GM12878 (cell line): ENCODE data around the gene UBASH3A. TPM values are rescaled to one million over a fixed set of nuclear protein-coding genes. Genes with fewer than 3 reads are reported as not detected.

Experiments used
- ATAC-seq: fragments of 200-7000 bp; cut with Tn5 transposase; 3 replicates; pipeline ENCODE4 v1.9.1; 2020; ENCODE audit warnings: mild to moderate bottlenecking, moderate library complexity
- BruUV-seq: library from RNA; stranded (reverse); fragments of 400-500 nt; replicated peaks from 2 replicates; lab custom pipeline; 2021; lab: Mats Ljungman, UMichigan
- CTCF ChIA-PET: fragments of 300-600 bp; sonication (Branson Sonifier 250); formaldehyde crosslinking; extraction: SDS; loops from one replicate; lab custom pipeline; 2021; ENCODE audit warnings: inconsistent platforms; lab: Yijun Ruan, JAX
- POLR2A ChIA-PET: fragments of 350-600 bp; formaldehyde crosslinking; extraction: SDS; loops from one replicate; lab custom pipeline; 2021; ENCODE audit warnings: inconsistent platforms; lab: Charles Lee
- RAD21 ChIA-PET: fragments of 300-600 bp; sonication (Branson Sonifier 250); formaldehyde crosslinking; loops from one replicate; lab custom pipeline; 2023; ENCODE audit warnings: antibody characterized with exemption; ENCODE audit not compliant: unreplicated experiment; lab: Charles Lee
- SMC1A ChIA-PET: fragments of 300-600 bp; sonication (Branson Sonifier 250); formaldehyde crosslinking; loops from one replicate; lab custom pipeline; 2023; ENCODE audit not compliant: unreplicated experiment, uncharacterized antibody; lab: Charles Lee
- DNase-seq: peaks from one replicate; pipeline ENCODE4 v3.0.0-alpha.2; 2011; ENCODE audit warnings: low read depth, low spot score
- FAIRE-seq: peaks from 3 replicates; lab custom pipeline; 2011; peaks lifted over from hg19 to GRCh38; lab: Jason Lieb, UNC
- H2AFZ ChIP-seq: 2 replicates; pipeline ENCODE4 v1.6.0; 2011; ENCODE audit warnings: low read depth, low read length, control low read depth; ENCODE audit not compliant: control insufficient read depth
- H3K27ac ChIP-seq: 2 replicates; pipeline ENCODE4 v1.5.1; 2011; ENCODE audit warnings: control low read depth; ENCODE audit not compliant: control insufficient read depth, insufficient read depth
- H3K27me3 ChIP-seq, 2 experiments: replicated peaks in 1 of 2; 2 replicates each; pipeline versions ENCODE4 v1.6.0 to v1.6.1; 2011; ENCODE audit warnings: low read length in 1 of 2; ENCODE audit not compliant: control insufficient read depth in 2 of 2, insufficient read depth in 2 of 2
- H3K36me3 ChIP-seq, 2 experiments: 2 replicates each; pipeline ENCODE4 v1.5.1; 2011; ENCODE audit warnings: low read length in 1 of 2; ENCODE audit not compliant: control insufficient read depth in 2 of 2, insufficient read depth in 2 of 2
- H3K4me1 ChIP-seq: 2 replicates; pipeline ENCODE4 v1.6.1; 2011; ENCODE audit warnings: mild to moderate bottlenecking, low read length, moderate library complexity, mixed read lengths; ENCODE audit not compliant: control insufficient read depth, insufficient read depth
- H3K4me2 ChIP-seq: 2 replicates; pipeline ENCODE4 v1.6.0; 2011; ENCODE audit warnings: control low read depth; ENCODE audit not compliant: control insufficient read depth, insufficient read depth
- H3K4me3 ChIP-seq: fragments of 200-600 bp; sonication (generic); 2 replicates; pipeline ENCODE4 v1.5.1; 2016
- H3K79me2 ChIP-seq: 2 replicates; pipeline ENCODE4 v1.6.0; 2011; ENCODE audit warnings: low read length; ENCODE audit not compliant: control insufficient read depth, insufficient read depth
- H3K9ac ChIP-seq: 2 replicates; pipeline ENCODE4 v1.8.0; 2011; ENCODE audit warnings: low read length, control low read depth, mixed read lengths; ENCODE audit not compliant: control insufficient read depth, insufficient read depth
- H3K9me3 ChIP-seq: replicated peaks from 3 replicates; pipeline ENCODE4 v1.5.1; 2011; ENCODE audit warnings: mild to moderate bottlenecking, low read length; ENCODE audit not compliant: control insufficient read depth, insufficient read depth
- H4K20me1 ChIP-seq: 2 replicates; pipeline ENCODE4 v1.6.0; 2011; ENCODE audit not compliant: control insufficient read depth, insufficient read depth
- BCL3 ChIP-seq: IDR thresholded peaks from 2 replicates; pipeline ENCODE4 v1.6.1; 2011; ENCODE audit warnings: borderline replicate concordance, low read depth, mild to moderate bottlenecking, moderate library complexity, low read length; ENCODE audit not compliant: insufficient read depth, poor library complexity, severe bottlenecking
- CUX1 ChIP-seq: IDR thresholded peaks from 2 replicates; pipeline ENCODE4 v1.6.1; 2012; ENCODE audit warnings: improper control_type of control experiment, low read depth, low read length; ENCODE audit not compliant: insufficient replicate concordance
- E2F8 ChIP-seq: fragments of 450-650 bp; IDR thresholded peaks from 2 replicates; pipeline ENCODE4 v1.6.1; 2018; ENCODE audit warnings: mild to moderate bottlenecking, low read depth, moderate library complexity; ENCODE audit not compliant: partially characterized antibody
- KAT2A ChIP-seq: conservative IDR thresholded peaks from 2 replicates; pipeline ENCODE4 v1.6.1; 2011; ENCODE audit warnings: low read depth, low read length; ENCODE audit not compliant: control insufficient read depth
- NFXL1 ChIP-seq: fragments of 450-650 bp; IDR thresholded peaks from 2 replicates; pipeline ENCODE4 v1.6.1; 2017; ENCODE audit warnings: antibody characterized with exemption, mild to moderate bottlenecking, borderline replicate concordance
- SMC3 ChIP-seq: IDR thresholded peaks from 2 replicates; pipeline ENCODE4 v1.6.1; 2011; ENCODE audit warnings: low read length, improper control_type of control experiment, borderline replicate concordance
- ZNF592 ChIP-seq: fragments of 450-650 bp; IDR thresholded peaks from 2 replicates; pipeline ENCODE4 v1.6.1; 2017; ENCODE audit warnings: mild to moderate bottlenecking, moderate library complexity
- WGBS: methylation state at CpG from one replicate; pipeline ENCODE4 v1.1.6; 2016; ENCODE audit warnings: low lambda C conversion rate; ENCODE audit not compliant: insufficient replicate concordance, insufficient coverage; ENCODE audit errors: missing lambda C conversion rate; 5-methylcytosine and 5-hydroxymethylcytosine counted together
- in situ Hi-C: fragments of 300-500 bp; cut with MboI; formaldehyde crosslinking; loops from 9 replicates; pipeline ENCODE4 v1.14.3; 2018; ENCODE audit warnings: mixed read lengths
- intact Hi-C: fragments of 100-400 bp; cut with micrococcal nuclease; formaldehyde crosslinking; loops from one replicate; pipeline ENCODE4 v1.14.2; 2022; ENCODE audit not compliant: unreplicated experiment
- polyA plus RNA-seq, 11 experiments: library from polyadenylated mRNA; depleted of rRNA in 4 of 11; unstranded in 6 of 11; stranded (reverse) in 5 of 11; fragments of >200 nt; fragmentation: Nextera tagmentation in 4 of 11; fragmentation: Illumina TruSeq in 1 of 11; extraction: Ambion mirVana in 4 of 11; extraction: Trizol in 1 of 11; gene quantifications; 1 replicate in 1 of 11; 2 replicates in 10 of 11; pipeline versions ENCODE4 v1.2.1 to v1.2.3, GENCODE V29; 2011 to 2016; ENCODE audit warnings: inconsistent platforms in 2 of 11, missing spikeins in 2 of 11, low read depth in 1 of 11
- total RNA-seq, 4 experiments: library from RNA; depleted of rRNA in 3 of 4; stranded (reverse); fragments of >200 nt in 3 of 4; fragmentation: Illumina TruSeq in 1 of 4; extraction: Trizol in 1 of 4; gene quantifications; 2 replicates each; pipeline versions ENCODE4 v1.2.1 to v1.2.3, GENCODE V29; 2013 to 2021

The UBASH3A gene
- total and polyA plus RNA-seq, 10 of the 15 experiments (the other 5 are each of a cell fraction or from before 2014, with no cell fraction given) = 0.04 to 0.39 (median 0.23) TPM; not detected in 1

- Histone ChIP-seq H3K4me1 (no peaks in the 10 kb centered on the region), H4K20me1 (no peaks in the 10 kb centered on the region), H3K27me3 (no peaks in the 10 kb centered on the region), H3K4me3 (no peak overlapping the region), H3K27ac (no peak overlapping the region), H3K4me2 (no peak overlapping the region), H3K9me3 (peaks cover 6% of the 10 kb centered on the region; the same call in 2 of the 3 replicates), H3K79me2 (no peaks in the 10 kb centered on the region), H3K36me3 (no peaks in the 10 kb centered on the region), H2AFZ (no peak overlapping the region), H3K9ac (no peak overlapping the region)
- SMC1A ChIA-PET = interaction anchor here (0.7 to 1.6 kb wide), 7 partner anchors 10 to 160 kb away, joined by 3 to 6 read pairs (median 4); no protein-coding TSS in a partner anchor
- CTCF ChIA-PET = interaction anchor here (0.9 to 3.8 kb wide), 6 partner anchors 10 to 225 kb away, joined by 3 to 15 read pairs (median 6); no protein-coding TSS in a partner anchor
- no TSS peak for BruUV-seq
- FAIRE-seq (no peak), DNase-seq (no peak), ATAC-seq (no peak)
- WGBS = 18% methylated on average over 5 of the region's 5 CpGs
- in situ Hi-C loops (loop anchor here (5.0 kb wide), 1 partner anchor 69 kb away; no protein-coding TSS in a partner anchor), intact Hi-C loops (loop anchor here (5.0 kb wide), 1 partner anchor 64 kb away; no protein-coding TSS in a partner anchor)
- RAD21 ChIA-PET = interaction anchor here (1.5 to 1.6 kb wide), 2 partner anchors 11 to 15 kb away, joined by 4 read pairs; partner anchors contain the start of gene TFF1
- POLR2A ChIA-PET = interaction anchor here (0.6 to 0.9 kb wide), 2 partner anchors 24 to 63 kb away, joined by 5 read pairs; no protein-coding TSS in a partner anchor
- TF ChIP-seq CUX1 = no peak
- TF ChIP-seq NFXL1 = no peak
- TF ChIP-seq ZNF592 = no peak
- TF ChIP-seq BCL3 = no peak
- no peak for TF ChIP-seq KAT2A
- no peak for TF ChIP-seq SMC3
- no peak for TF ChIP-seq E2F8
Observed at GRCh38 chr21:42377951-42378340, 25.8 kb upstream of the UBASH3A start.
